ENCODE results near the gene SAMD11. TPM values are rescaled to one million over a fixed set of nuclear protein-coding genes. Genes with fewer than 3 reads are reported as not detected.
"Not testable (repeated sequence)": the region's sequence is repeated elsewhere in the genome, so short reads cannot be mapped to it uniquely, and the experiment has no call there.

Gene SAMD11, protein sequence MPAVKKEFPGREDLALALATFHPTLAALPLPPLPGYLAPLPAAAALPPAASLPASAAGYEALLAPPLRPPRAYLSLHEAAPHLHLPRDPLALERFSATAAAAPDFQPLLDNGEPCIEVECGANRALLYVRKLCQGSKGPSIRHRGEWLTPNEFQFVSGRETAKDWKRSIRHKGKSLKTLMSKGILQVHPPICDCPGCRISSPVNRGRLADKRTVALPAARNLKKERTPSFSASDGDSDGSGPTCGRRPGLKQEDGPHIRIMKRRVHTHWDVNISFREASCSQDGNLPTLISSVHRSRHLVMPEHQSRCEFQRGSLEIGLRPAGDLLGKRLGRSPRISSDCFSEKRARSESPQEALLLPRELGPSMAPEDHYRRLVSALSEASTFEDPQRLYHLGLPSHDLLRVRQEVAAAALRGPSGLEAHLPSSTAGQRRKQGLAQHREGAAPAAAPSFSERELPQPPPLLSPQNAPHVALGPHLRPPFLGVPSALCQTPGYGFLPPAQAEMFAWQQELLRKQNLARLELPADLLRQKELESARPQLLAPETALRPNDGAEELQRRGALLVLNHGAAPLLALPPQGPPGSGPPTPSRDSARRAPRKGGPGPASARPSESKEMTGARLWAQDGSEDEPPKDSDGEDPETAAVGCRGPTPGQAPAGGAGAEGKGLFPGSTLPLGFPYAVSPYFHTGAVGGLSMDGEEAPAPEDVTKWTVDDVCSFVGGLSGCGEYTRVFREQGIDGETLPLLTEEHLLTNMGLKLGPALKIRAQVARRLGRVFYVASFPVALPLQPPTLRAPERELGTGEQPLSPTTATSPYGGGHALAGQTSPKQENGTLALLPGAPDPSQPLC
- polyA plus RNA-seq (ENCODE audit: low read depth in 6 of 6): under 1 TPM in 2 of 6 donors, not detected in 4; 0.19 to 0.40 TPM

DNA sequence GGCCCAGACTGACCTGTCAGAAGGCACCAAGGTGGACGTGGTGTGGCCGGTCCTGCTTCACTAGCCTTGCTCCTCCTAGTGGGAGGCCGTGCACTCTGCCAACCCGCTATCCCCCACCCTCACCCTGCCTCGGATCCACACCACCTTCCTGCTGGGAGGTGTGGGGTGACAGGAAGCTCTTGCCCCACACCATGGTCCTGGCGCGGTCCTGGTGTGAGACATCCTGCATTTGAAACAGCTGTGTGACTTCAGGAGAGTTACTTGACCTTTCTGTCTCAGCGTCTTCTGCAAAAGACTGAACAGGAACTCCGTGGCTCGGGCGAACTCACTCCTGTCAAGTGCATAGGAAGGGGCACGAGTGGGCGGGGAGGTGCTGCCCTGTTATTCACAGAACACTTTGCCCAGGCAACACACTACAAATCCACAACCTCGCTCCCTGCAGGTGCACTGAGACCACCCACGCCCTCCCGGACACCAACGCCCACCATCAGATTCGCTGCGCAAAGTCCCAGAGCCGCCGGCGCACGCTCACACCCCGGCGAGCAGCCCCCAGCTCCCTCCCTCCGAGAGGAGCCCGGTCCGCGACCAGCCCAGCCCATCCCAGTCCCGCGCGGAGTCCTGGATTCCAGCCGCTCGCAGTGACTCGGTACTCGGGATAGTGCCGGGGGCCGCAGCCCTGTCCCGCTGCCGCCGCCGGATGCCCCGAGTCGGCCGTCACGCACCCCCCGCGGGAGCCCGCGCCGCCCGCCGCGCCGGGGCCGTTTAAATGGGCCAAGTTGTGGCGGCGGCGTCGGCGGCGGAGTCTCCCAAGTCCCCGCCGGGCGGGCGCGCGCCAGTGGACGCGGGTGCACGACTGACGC is at the start of gene SAMD11:
TSS of gene SAMD11 (plus strand) at position 793 of the 860 bp plus-strand sequence. CDS start 509 bp downstream, outside the sequence.
- peaks cover 34 to 78% (median 61%) of the 10 kb centered on the region in 3 donors for H3K27me3 Mint-ChIP-seq

DNA sequence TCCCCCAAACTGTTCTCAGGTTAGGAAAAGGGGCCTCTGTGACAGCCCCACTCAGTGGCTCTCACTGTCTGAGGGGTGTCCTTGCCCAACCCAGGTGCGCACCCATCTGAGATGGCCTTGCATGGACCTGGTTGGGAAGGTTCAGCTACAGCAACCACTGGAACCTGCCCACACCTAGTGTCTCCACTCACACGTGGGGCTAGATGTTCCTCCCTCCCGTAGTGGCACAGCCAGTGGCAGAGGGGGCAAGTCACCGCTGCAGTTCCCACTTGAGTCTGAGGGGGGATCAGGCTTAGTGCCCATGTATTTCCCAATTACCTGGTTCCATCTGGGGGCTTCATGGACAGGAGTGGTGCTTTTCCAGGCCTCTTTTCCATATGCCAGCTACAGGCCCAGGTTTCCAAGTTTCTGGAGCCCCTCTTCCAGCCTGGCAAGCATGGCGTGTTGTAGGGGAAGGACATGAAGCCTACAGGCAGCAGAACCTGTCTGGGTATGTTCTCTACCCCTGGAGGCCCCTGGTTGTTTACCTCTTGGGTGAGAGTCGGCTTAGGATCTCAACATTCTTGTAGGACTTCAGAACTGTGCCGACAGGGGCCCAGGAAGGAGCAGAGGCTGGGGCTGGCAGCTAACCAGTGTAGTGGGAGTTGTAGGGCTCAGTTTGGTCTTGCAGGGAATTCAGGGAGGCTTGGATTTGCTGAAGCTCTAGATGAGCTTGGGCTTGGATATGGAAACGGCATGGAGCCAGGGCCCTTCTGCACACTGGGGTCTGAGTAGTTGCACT is 47.1 kb upstream of the SAMD11 start:
- DNase-seq; ATAC-seq (ENCODE audit: low read depth in 2 of 2); H3K4me3 Mint-ChIP-seq; H3K9me3 Mint-ChIP-seq; H3K4me1 Mint-ChIP-seq; H3K36me3 Mint-ChIP-seq: not testable (repeated sequence)
- H3K27me3 Mint-ChIP-seq: peaks cover 7 to 22% (median 12%) of the 10 kb centered on the region in 3 donors
- H3K27ac Mint-ChIP-seq: peak overlapping the region in 1 of 6 donors; percentile 45

More for the DNA sequence above, at the start of gene SAMD11:
- ATAC-seq (ENCODE audit: low read depth in 2 of 2) (peak; percentile 35 to 38), DNase-seq (peak; percentile 60)
- Mint-ChIP-seq H3K36me3 (no peaks in the 10 kb centered on the region), H3K4me3 (peak within 1 kb of the TSS; percentile 70 to 93 (median 88)), H3K9me3 (peaks cover 0 to 2% (median 0%) of the 10 kb centered on the region in 7 donors), H3K4me1 (peaks cover 15 to 26% (median 25%) of the 10 kb centered on the region in 3 donors), H3K27ac (peak within 1 kb of the TSS in 1 of 6 donors; percentile 59)

DNA sequence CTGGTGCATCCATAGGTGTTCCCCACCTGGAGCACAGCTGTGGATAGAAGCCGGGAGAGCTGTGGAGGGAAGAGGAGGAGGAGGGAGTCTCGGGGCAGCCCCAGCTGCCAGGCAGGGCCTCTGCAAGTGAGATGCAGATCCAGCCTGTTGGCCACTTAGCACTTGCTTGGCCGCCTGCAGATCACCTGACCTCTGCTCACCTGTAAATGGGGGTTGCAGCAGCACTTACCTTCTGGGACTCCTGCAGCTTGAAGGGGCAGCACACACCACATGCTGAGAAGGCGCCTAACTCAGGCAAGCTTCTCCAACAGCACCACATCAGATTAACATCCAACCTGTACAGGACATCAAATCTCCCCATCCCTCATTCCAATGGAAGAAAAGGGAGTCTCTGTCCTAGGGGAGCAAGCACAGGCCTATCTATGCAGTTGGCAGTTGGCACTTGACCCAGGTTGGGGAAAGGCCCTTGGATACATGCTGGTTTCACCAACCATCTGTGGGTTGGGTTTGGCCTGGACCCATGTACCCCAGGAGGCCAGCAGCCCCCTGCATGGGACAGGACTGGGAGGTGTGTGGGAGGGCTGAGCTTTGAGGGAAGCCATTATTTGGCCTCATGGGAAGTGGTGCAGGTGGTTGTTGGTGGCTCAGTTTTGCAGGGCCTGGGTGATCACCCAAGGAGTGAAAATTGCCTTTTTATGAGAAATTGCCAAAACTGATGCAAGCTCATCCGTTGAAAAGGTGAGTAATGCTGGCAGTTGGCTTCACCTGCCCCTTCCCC is 46.3 kb upstream of the SAMD11 start:
- Mint-ChIP-seq H3K27me3 (peaks cover 12 to 26% (median 18%) of the 10 kb centered on the region in 3 donors), H3K4me3 (peak overlapping the region in 1 of 8 donors; percentile 40)
- H3K4me1 Mint-ChIP-seq; DNase-seq; H3K9me3 Mint-ChIP-seq; H3K27ac Mint-ChIP-seq; ATAC-seq (ENCODE audit: low read depth in 2 of 2); H3K36me3 Mint-ChIP-seq: not testable (repeated sequence)

DNA sequence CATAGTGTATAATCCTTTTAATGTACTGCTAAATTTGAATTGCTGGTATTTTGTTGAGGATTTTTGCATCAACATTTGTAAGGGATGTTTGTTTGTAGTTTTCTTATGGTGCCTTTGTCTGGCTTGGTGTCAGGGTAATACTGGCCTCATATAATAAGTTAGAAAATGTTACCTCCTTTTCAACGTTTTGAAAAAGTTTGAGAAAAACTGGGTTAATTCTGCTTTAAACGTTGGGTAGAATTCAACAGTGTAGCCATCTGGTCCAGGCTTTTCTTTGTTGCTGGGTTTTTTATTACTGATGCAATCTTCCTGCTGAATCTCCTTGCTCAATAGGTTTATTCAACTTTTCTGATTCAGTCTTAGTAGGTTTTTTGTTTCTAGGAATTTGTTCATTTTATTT is 43.2 kb upstream of the SAMD11 start:
- H3K4me1 Mint-ChIP-seq; H3K9me3 Mint-ChIP-seq; H3K27ac Mint-ChIP-seq; H3K36me3 Mint-ChIP-seq; H3K4me3 Mint-ChIP-seq; ATAC-seq (ENCODE audit: low read depth in 2 of 2); DNase-seq: not testable (repeated sequence)
- peaks cover 32 to 37% (median 35%) of the 10 kb centered on the region in 3 donors for H3K27me3 Mint-ChIP-seq

DNA sequence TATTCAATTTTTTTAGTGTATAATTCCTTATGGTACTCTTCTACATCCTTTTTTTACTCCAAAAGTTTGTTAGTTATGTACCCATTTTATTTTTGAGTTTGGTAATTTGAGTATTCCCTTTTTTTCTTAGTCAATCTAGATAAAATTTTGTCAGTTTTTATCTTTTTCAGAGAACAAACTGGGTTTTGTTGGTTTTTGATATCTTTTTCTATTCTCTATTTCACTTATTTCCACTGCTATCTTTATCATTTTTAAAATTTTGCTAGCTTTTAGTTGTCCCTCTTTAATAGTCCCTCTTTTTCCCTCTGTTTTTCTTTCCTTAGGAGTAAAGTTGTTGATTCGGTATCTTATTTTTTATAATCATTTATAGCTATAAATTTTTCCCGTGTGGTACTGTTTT is 42.8 kb upstream of the SAMD11 start:
- H3K4me1 Mint-ChIP-seq; H3K9me3 Mint-ChIP-seq; DNase-seq; ATAC-seq (ENCODE audit: low read depth in 2 of 2); H3K4me3 Mint-ChIP-seq; H3K36me3 Mint-ChIP-seq; H3K27ac Mint-ChIP-seq: not testable (repeated sequence)
- H3K27me3 Mint-ChIP-seq: peaks cover 36 to 41% (median 39%) of the 10 kb centered on the region in 3 donors

DNA sequence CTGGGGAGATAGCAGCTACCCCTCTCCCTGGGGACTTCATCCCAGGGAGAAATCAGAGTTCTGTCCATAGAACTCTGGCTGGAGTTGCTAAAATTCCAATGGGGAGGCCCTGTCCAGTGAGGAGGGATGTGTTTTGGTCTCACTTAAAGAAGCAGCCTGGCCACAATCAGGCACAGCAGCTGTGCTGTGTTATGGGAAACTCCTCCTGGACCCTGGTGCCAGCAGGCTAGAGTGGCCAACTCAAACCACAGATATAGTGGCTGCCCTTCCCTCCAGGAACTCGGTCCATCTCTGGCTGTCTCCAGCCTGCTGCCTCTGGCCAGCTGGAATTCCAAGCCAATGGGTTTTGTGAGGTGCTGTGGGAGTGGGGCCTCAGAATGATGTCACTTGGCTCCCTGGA is 37.4 kb upstream of the SAMD11 start:
- Mint-ChIP-seq H3K4me1 (no peaks in the 10 kb centered on the region), H3K27me3 (peaks cover 60 to 78% (median 73%) of the 10 kb centered on the region in 3 donors), H3K27ac (no peak overlapping the region), H3K4me3 (no peak overlapping the region), H3K9me3 (no peaks in the 10 kb centered on the region), H3K36me3 (no peaks in the 10 kb centered on the region)
- DNase-seq (no peak), ATAC-seq (ENCODE audit: low read depth in 2 of 2) (no peak)

DNA sequence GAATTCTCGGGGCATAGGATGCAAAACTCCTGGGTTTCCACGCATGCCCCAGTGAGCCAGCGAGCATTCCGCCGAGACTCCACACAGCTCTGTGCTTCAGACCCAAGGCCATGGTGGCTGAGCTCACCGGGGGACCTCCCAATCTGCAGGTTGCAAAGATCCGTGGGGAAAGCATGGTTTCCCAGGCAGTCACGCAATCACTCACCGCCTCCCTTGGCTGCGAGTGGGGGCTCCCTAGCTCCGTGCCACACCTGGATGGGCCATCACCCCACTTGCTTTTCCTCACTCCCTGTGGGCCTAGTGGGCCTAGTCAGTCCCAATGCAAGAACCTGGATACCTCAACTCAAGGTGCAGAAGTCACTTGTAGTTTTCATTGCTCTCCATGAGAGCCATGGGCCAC is 37.0 kb upstream of the SAMD11 start:
- no peak for ATAC-seq (ENCODE audit: low read depth in 2 of 2)
- peak overlapping the region in 1 of 8 donors; percentile 31 for H3K4me3 Mint-ChIP-seq
- H3K27me3 Mint-ChIP-seq: peaks cover 60 to 78% (median 73%) of the 10 kb centered on the region in 3 donors
- no peaks in the 10 kb centered on the region for H3K36me3 Mint-ChIP-seq
- H3K4me1 Mint-ChIP-seq: no peaks in the 10 kb centered on the region
- peak overlapping the region in 1 of 6 donors; percentile 49 for H3K27ac Mint-ChIP-seq
- no peaks in the 10 kb centered on the region for H3K9me3 Mint-ChIP-seq
- no peak for DNase-seq

DNA sequence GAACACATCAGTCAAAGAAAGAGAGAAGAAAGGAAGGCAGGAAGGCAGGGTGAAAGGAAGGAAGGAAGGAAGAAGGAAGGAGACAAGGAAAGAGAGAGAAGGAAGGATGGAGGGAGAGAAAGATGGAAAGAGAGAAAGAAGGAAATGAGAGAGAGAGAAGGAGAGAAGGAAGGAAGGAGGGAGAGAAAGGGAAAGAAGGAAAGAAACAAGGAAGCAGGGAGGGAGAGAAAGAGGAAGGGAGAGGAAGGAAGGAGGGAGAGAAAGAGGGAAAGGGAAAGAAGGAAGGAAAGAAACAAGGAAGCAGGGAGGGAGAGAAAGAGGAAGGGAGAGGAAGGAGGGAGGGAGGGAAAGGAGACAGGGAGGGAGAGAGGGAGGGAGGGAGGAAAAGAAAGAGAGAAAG is 35.4 kb upstream of the SAMD11 start:
- no peaks in the 10 kb centered on the region for H3K4me1 Mint-ChIP-seq
- H3K27ac Mint-ChIP-seq: no peak overlapping the region
- H3K9me3 Mint-ChIP-seq: no peaks in the 10 kb centered on the region
- ATAC-seq (ENCODE audit: low read depth in 2 of 2): no peak
- no peaks in the 10 kb centered on the region for H3K36me3 Mint-ChIP-seq
- DNase-seq: no peak
- peaks cover 48 to 68% (median 59%) of the 10 kb centered on the region in 3 donors for H3K27me3 Mint-ChIP-seq
- H3K4me3 Mint-ChIP-seq: peak overlapping the region in 1 of 8 donors; percentile 7

DNA sequence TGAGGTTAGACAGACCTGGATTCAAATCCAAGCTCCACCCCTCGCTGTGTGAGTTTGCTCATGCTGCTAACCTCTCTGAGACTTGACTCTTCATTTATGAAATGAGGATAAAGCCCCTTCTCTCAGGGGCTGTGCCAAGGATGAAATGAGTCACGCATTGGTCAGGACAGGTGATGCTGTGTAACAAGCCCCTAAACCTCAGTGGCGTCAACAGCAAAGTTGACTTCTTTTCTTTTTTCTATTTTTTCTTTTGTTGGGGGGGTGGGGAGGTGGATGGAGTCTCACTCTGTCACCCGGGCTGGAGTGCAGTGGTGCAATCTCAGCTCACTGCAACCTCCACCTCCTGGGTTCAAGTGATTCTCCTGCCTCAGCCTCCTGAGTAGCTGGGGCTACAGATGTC is 33.9 kb upstream of the SAMD11 start:
- H3K4me1 Mint-ChIP-seq; H3K36me3 Mint-ChIP-seq; H3K9me3 Mint-ChIP-seq; H3K4me3 Mint-ChIP-seq; H3K27ac Mint-ChIP-seq; ATAC-seq (ENCODE audit: low read depth in 2 of 2); DNase-seq: not testable (repeated sequence)
- peaks cover 47 to 64% (median 51%) of the 10 kb centered on the region in 3 donors for H3K27me3 Mint-ChIP-seq

DNA sequence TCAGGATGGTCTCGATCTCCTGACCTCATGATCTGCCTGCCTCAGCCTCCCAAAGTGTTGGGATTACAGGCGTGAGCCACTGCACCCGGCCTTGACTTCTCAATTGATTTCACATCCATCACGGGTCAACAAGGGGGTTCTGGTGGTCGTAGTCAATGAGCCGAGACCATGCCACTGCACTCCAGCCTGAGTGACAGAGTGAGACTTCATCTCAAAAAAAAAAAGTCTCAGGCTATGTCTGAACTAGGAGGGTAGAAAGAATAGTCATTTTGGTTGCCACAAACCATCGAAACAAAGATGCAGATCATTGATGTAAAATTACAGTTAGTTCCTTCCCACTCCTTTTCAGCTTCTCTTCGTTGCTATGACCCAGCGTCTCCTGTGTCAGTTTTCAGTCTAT is 33.5 kb upstream of the SAMD11 start:
- H3K9me3 Mint-ChIP-seq; H3K4me3 Mint-ChIP-seq; H3K27ac Mint-ChIP-seq; H3K4me1 Mint-ChIP-seq; H3K36me3 Mint-ChIP-seq; ATAC-seq (ENCODE audit: low read depth in 2 of 2); DNase-seq: not testable (repeated sequence)
- peaks cover 46 to 63% (median 48%) of the 10 kb centered on the region in 3 donors for H3K27me3 Mint-ChIP-seq

DNA sequence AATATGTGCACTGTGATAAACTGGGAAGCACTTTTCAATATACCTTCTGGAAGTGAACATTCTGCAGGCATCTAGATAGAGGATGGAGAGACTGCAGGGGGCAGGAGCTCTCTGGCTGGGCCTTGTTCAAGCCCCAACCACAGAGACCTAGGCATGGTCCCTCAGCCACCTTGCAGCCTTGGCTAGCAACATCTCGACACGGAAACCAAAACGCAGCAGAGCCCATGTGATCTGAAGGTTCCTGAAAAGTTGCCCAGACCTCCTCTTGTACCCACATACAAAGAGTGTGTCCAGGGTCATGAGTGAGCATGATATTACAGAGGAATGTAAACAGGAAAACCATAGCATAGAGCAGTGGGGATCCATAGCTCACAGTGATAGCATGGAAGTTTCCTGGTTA is 33.1 kb upstream of the SAMD11 start:
- DNase-seq (no peak), ATAC-seq (ENCODE audit: low read depth in 2 of 2) (no peak)
- Mint-ChIP-seq H3K36me3 (no peaks in the 10 kb centered on the region), H3K9me3 (no peaks in the 10 kb centered on the region), H3K27me3 (peaks cover 46 to 63% (median 48%) of the 10 kb centered on the region in 3 donors), H3K27ac (peak overlapping the region in 1 of 6 donors; percentile 14), H3K4me3 (no peak overlapping the region), H3K4me1 (no peaks in the 10 kb centered on the region)

DNA sequence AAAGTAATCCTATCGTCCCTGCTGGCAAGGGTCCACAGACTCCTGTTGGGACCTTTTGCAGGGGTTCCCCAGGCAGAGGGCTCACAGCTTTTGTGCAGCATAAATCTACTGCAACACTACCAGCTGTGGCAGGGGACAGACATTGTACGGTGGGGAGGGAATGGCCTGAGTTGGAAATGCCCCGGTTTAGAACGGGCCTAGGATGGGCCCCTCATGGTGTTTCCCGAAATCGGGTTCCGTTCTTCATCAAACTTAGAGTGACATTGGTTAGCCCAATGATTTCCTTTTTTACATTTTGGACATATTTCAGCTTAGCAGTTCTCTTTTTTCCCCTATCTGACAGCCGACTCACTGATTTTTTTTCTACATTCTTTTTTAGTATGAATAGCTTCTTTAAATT is 26.5 kb upstream of the SAMD11 start:
- H3K4me1 Mint-ChIP-seq: peaks cover 8 to 12% (median 10%) of the 10 kb centered on the region in 3 donors
- H3K36me3 Mint-ChIP-seq: no peaks in the 10 kb centered on the region
- H3K27me3 Mint-ChIP-seq: peaks cover 64 to 78% (median 64%) of the 10 kb centered on the region in 3 donors
- DNase-seq (no peak), ATAC-seq (ENCODE audit: low read depth in 2 of 2) (no peak)
- peaks cover 0 to 5% (median 0%) of the 10 kb centered on the region in 7 donors for H3K9me3 Mint-ChIP-seq
- no peak overlapping the region for H3K4me3 Mint-ChIP-seq
- no peak overlapping the region for H3K27ac Mint-ChIP-seq
